ENCODE measurements around the gene CARF.

DNA sequence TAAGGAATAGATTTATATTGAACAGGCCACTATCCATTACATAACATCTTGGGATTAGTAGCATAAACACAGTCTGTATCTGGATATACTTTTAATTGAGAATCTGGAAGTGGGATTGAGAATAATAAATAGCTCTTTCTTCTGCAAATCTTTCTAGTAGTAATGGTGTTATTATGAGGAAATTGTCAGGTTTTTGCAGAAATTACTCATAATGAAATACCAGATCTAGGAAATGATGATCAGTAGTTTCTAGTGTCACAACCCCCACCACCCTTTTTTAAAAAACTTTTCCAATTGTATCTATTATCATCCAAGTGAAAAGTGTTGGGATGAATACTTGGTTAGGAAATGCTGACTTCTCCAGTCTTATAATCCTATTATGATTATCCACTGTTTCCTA lies 121.3 kb downstream of the CARF start:
- TF ChIP-seq POLR2A (IDR thresholded peaks at IDR 0.05; ENCODE audit: borderline replicate concordance, extremely low read depth, insufficient read depth, insufficient read length) (no peak), CTCF (IDR thresholded peaks at IDR 0.05 in 2 of 3, conservative IDR thresholded peaks at IDR 0.05 in 1 of 3; ENCODE audit: borderline replicate concordance in 1 of 3, insufficient read depth in 1 of 3, low read depth in 2 of 3, low read length in 2 of 3) (no peak)
